Duodenal mucosa (tissue), 2 donors: ENCODE results near the gene ATG7.
"Not testable (repeated sequence)": the region's sequence is repeated elsewhere in the genome, so short reads cannot be mapped to it uniquely, and the experiment has no call there.

Source experiments
- H3K27ac ChIP-seq: one replicate; pipeline ENCODE4 v1.7.0; 2013; ENCODE audit warnings: low read depth, low read length
- H3K27me3 ChIP-seq, 2 donors: one replicate each; pipeline ENCODE4 v1.7.0; 2013; ENCODE audit warnings: low read length in 2 of 2, control low read depth in 1 of 2; ENCODE audit not compliant: insufficient read depth in 2 of 2, control insufficient read depth in 1 of 2
- H3K36me3 ChIP-seq, 2 donors: one replicate each; pipeline ENCODE4 v1.7.0; 2013; ENCODE audit warnings: low read length in 2 of 2, control low read depth in 1 of 2; ENCODE audit not compliant: insufficient read depth in 2 of 2, control insufficient read depth in 1 of 2
- H3K4me1 ChIP-seq, 2 donors: one replicate each; pipeline ENCODE4 v1.7.0; 2013; ENCODE audit warnings: low read length in 2 of 2, control low read depth in 1 of 2; ENCODE audit not compliant: insufficient read depth in 2 of 2, control insufficient read depth in 1 of 2
- H3K4me3 ChIP-seq, 2 donors: one replicate each; pipeline ENCODE4 v1.7.0; 2013; ENCODE audit warnings: low read length in 2 of 2, low read depth in 1 of 2
- H3K9ac ChIP-seq, 2 donors: one replicate each; pipeline ENCODE4 v1.7.0; 2013; ENCODE audit warnings: low read length in 2 of 2, low read depth in 1 of 2
- H3K9me3 ChIP-seq, 2 donors: one replicate each; pipeline ENCODE4 v1.7.0; 2013; ENCODE audit warnings: low read length in 2 of 2, control low read depth in 1 of 2; ENCODE audit not compliant: control insufficient read depth in 1 of 2

The ATG7 gene

DNA sequence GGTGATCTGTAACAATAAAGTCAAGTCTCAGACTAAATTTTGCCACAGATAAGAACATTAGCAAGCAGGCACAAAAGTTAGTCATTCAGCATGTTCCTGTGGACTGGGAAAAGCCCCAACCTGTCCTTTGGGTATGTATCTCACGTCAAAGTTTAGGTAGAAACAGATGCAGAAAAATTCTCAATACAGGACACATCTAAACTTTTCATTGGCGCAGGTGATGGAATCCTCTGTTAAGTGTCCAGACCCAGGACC lies 120.6 kb downstream of the ATG7 start:
- H3K9ac ChIP-seq: no peak overlapping the region
- no peak overlapping the region for H3K4me3 ChIP-seq
- no peak overlapping the region for H3K27ac ChIP-seq
- H3K9me3 ChIP-seq: no peaks in the 10 kb centered on the region
- H3K36me3 ChIP-seq: no peaks in the 10 kb centered on the region
- peaks cover 26 to 46% of the 10 kb centered on the region in 2 donors for H3K4me1 ChIP-seq
- no peaks in the 10 kb centered on the region for H3K27me3 ChIP-seq

DNA sequence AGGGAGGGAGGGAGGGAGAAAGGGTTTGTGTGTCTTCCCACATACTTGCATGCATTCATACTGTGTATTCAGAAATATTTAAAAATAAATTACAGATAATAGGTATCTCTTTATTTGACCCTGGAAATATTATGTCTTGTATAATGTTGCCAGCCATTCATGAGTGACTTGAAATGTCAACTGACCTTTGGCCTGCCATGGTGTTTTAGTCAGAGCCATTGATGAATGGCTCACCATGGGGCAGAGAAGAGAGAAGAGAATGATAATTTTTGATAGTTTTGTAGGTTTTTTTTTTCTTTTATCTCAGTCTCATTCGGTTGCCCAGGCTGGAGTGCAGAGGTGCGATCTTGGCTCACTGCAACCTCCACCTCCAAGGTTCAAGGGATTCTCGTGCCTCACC lies 121.2 kb downstream of the ATG7 start:
- H3K27me3 ChIP-seq: no peaks in the 10 kb centered on the region
- no peak overlapping the region for H3K4me3 ChIP-seq
- no peaks in the 10 kb centered on the region for H3K36me3 ChIP-seq
- H3K27ac ChIP-seq: no peak overlapping the region
- peaks cover 26 to 46% of the 10 kb centered on the region in 2 donors for H3K4me1 ChIP-seq
- H3K9ac ChIP-seq: no peak overlapping the region
- no peaks in the 10 kb centered on the region for H3K9me3 ChIP-seq

DNA sequence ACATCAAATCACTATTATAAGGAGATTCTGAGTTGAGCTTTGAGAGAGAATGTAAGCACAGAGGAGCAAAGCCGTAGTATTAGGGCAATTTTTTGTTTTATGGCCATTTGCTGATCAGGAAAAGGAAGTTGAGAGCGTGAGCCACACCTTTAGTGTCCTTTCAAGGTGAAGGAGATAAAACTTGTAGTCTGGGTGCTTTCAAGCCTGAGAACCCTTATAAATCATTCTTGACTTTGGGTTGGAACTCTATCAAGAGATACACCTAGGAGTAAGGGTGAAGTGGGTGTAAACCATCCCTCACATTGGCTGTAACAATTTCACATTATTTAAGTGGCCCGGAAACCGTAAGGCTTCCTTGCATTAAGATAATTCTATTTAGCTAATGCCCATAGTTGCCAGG lies 122.2 kb downstream of the ATG7 start:
- Histone ChIP-seq H3K27ac (no peak overlapping the region), H3K4me1 (peaks cover 26 to 46% of the 10 kb centered on the region in 2 donors), H3K36me3 (no peaks in the 10 kb centered on the region), H3K27me3 (no peaks in the 10 kb centered on the region), H3K4me3 (no peak overlapping the region), H3K9ac (no peak overlapping the region), H3K9me3 (no peaks in the 10 kb centered on the region)

DNA sequence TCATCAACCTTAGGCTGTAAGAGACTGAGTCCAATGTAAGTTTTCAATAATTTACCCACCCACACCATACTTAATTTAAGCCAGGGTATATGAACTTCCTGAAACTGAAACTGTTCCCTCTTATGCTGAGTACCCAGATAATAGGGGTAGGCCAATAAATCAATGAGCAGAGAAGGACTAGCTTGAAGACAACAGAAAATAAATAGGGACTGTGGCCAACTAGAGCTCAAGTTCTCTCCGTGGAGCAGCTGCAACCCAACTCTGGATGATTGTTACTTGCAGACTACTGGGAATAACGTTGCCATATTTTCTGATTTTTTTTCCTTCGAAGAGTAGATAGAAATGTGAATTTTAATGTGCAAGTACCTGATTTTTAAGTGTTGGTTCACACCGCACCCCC lies 128.0 kb downstream of the ATG7 start:
- Histone ChIP-seq H3K9me3 (no peaks in the 10 kb centered on the region), H3K36me3 (no peaks in the 10 kb centered on the region), H3K27ac (no peak overlapping the region), H3K27me3 (no peaks in the 10 kb centered on the region), H3K4me3 (no peak overlapping the region), H3K4me1 (peaks cover 0 to under 1% of the 10 kb centered on the region in 2 donors), H3K9ac (no peak overlapping the region)

DNA sequence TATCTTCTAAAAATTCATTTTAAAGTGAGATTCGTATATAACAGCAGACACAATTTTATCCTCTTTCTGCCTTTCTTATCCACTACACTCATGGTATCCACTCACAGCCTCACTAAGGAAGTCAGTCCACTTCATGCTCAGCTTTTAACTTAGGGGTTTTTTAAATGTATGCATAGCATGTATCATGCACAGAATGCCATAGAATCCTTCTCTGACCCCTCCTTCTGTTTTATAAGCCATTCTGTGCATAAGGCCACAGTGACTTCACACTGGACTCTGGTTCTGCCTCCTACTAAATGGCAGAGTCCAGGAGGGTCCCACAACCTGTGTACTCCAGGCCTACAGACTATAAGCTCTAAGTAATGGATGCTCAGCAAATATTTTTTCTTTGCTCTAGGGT lies 129.2 kb downstream of the ATG7 start:
- Histone ChIP-seq H3K9ac (no peak overlapping the region), H3K4me3 (no peak overlapping the region), H3K27me3 (no peaks in the 10 kb centered on the region), H3K4me1 (no peaks in the 10 kb centered on the region), H3K36me3 (peaks cover 0 to 3% of the 10 kb centered on the region in 2 donors), H3K27ac (no peak overlapping the region), H3K9me3 (no peaks in the 10 kb centered on the region)

DNA sequence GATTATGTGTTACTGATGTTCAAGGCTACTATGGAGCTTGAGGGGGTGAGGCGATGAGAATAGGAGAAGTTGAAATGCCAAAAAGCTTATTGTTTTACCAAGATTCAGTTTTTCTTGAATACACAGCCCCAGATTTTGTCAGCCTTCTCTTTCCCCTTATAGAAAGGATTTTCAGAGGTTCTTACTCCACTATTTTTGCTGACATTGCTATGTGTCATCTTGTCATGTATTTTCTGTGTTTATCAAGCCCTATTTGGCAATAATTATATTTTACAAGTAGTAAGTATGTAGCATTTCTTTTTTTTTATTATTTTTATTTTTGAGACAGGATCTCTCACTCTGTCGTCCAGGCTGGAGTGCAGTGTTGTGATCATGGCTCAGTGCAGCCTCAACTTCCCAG lies 133.1 kb downstream of the ATG7 start:
- H3K4me1 ChIP-seq: no peaks in the 10 kb centered on the region
- peaks cover 6 to 14% of the 10 kb centered on the region in 2 donors for H3K36me3 ChIP-seq
- peaks cover 6% of the 10 kb centered on the region in 2 donors for H3K9me3 ChIP-seq
- no peak overlapping the region for H3K27ac ChIP-seq
- H3K4me3 ChIP-seq: no peak overlapping the region
- H3K27me3 ChIP-seq: no peaks in the 10 kb centered on the region
- H3K9ac ChIP-seq: no peak overlapping the region

DNA sequence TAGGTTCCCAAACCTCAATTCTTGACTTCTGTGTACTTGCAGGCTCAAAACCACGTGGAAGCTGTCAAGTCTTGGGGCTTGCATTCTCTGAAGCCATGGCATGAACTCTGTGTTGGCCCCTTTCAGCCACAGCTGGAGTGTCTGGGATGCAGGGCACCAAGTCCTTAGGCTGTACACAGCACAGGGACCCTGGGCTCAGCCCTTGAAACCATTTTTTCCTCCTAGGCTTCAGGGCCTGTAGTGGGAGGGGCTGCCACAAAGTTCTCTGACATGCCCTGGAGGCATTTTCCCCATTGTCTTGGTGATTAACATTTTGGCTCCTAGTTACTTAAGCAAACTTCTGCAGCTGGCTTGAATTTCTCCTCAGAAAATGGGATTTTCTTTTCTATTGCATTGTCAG lies 135.4 kb downstream of the ATG7 start:
- H3K9me3 ChIP-seq: peaks cover 6% of the 10 kb centered on the region in 2 donors
- peaks cover 6 to 14% of the 10 kb centered on the region in 2 donors for H3K36me3 ChIP-seq
- H3K27me3 ChIP-seq: no peaks in the 10 kb centered on the region
- no peak overlapping the region for H3K9ac ChIP-seq
- no peak overlapping the region for H3K4me3 ChIP-seq
- H3K4me1 ChIP-seq: no peaks in the 10 kb centered on the region
- H3K27ac ChIP-seq: no peak overlapping the region

DNA sequence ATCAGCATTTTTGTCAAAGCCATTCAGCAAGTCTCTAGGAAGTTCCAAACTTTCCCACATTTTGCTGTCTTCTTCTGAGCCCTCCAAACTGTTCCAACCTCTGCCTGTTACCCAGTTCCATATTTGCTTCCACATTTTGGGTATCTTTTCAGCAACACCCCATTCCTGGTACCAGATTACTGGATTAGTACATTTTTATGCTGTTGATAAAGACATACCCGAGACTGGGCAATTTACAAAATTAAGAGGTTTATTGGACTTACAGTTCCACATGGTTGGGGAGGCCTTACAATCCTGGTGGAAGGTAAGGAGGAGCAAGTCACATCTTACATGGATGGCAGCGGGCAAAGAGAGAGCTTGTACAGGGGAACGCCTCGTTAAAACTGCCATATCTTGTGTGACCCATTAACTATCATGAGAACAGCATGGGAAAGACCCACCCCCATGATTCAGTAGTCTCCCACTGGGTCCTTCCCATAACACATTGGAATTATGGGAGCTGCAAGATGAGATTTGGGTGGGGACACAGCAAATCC lies 136.2 kb downstream of the ATG7 start:
- not testable (repeated sequence) for H3K4me3 ChIP-seq, H3K9me3 ChIP-seq, H3K9ac ChIP-seq, H3K27me3 ChIP-seq, H3K4me1 ChIP-seq, H3K27ac ChIP-seq
- H3K36me3 ChIP-seq: peaks cover 6 to 14% of the 10 kb centered on the region in 2 donors

DNA sequence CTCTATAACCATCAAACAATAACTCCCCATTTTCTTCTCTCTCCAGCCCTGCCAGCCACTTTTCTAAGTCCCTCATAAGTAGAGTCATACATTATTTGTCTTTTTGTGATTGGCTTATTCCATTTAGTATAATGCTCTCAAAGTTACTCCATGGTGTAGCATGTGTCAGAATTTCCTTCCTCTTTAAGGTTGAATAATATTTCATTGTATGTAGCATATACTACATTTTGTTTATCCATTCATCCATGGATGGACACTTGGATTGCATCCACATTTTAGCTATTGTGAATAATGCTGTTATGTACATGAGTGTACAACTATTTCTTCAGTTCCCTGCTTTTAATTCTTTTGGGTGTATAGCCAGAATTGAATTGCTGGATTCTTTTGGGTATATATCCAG lies 138.4 kb downstream of the ATG7 start:
- Histone ChIP-seq H3K27me3 (no peaks in the 10 kb centered on the region), H3K9me3 (peaks cover 15 to 18% of the 10 kb centered on the region in 2 donors), H3K36me3 (peaks cover 6 to 18% of the 10 kb centered on the region in 2 donors), H3K4me1 (no peaks in the 10 kb centered on the region), H3K4me3 (no peak overlapping the region), H3K9ac (no peak overlapping the region), H3K27ac (no peak overlapping the region)

DNA sequence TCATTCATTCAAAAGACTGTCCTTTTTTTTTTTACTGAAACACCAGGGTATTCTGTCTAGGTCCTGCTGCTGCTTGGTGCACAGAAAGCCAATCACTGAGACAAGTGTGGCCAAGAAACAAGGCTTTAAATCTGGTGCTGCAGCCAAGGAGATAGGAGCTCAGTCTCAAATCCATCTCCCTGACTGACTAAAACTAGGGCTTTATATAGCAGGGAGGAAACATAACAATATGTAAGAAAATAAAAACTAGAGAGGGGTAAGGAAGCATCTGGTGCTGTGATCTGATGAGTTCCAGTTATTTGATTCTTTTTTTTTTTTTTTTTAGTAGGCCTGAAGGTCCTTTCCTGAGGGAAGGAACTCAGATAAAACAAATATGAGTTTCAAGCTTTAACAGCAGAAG lies 139.8 kb downstream of the ATG7 start:
- Histone ChIP-seq H3K27ac (no peak overlapping the region), H3K4me1 (no peaks in the 10 kb centered on the region), H3K36me3 (peaks cover 0 to 18% of the 10 kb centered on the region in 2 donors), H3K4me3 (no peak overlapping the region), H3K9me3 (peaks cover 15 to 18% of the 10 kb centered on the region in 2 donors), H3K27me3 (no peaks in the 10 kb centered on the region), H3K9ac (no peak overlapping the region)

DNA sequence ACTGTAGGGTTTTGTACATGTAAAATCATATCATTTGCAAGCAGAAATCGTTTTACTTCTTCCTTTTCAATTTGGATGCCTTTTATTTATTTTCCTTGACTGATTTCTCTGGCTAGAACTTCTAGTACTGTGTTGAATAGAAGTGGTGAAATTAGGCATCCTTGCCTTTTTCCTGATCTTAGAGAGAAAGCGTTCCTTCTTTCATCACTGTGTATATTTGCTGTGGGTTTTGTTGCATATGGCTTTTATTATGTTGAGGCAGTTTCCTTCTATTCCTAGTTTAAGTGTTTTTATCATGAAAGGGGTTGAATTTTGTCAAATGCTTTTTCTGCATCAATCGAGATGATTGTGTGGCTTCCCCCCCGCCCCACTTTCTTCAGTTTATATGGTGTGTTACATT lies 140.9 kb downstream of the ATG7 start:
- H3K36me3 ChIP-seq: peaks cover 0 to 9% of the 10 kb centered on the region in 2 donors
- no peak overlapping the region for H3K9ac ChIP-seq
- peaks cover 11 to 18% of the 10 kb centered on the region in 2 donors for H3K9me3 ChIP-seq
- no peaks in the 10 kb centered on the region for H3K4me1 ChIP-seq
- no peaks in the 10 kb centered on the region for H3K27me3 ChIP-seq
- no peak overlapping the region for H3K27ac ChIP-seq
- no peak overlapping the region for H3K4me3 ChIP-seq
